Bronchial epithelial cell (primary cell): Measurements from ENCODE around the gene CFAP210. TPM values are rescaled to one million over a fixed set of nuclear protein-coding genes. Genes with fewer than 3 reads are reported as not detected.

Experiments used
- DNase-seq: peaks from one replicate; pipeline ENCODE4 v3.0.0-alpha.2; 2010; ENCODE audit warnings: low read depth
- FAIRE-seq: peaks from 2 replicates; lab custom pipeline; 2011; peaks lifted over from hg19 to GRCh38; lab: Jason Lieb, UNC
- H3K27me3 ChIP-seq: 2 replicates; pipeline ENCODE4 v1.5.1; 2011; ENCODE audit warnings: low read length; ENCODE audit not compliant: control insufficient read depth, insufficient read depth
- H3K36me3 ChIP-seq: 2 replicates; pipeline ENCODE4 v1.5.1; 2011; ENCODE audit warnings: low read length; ENCODE audit not compliant: control insufficient read depth, insufficient read depth
- H3K4me3 ChIP-seq: 2 replicates; pipeline ENCODE4 v1.5.1; 2011; ENCODE audit warnings: mild to moderate bottlenecking, low read depth, low read length, control low read depth
- total RNA-seq: library from RNA; depleted of rRNA; stranded (reverse); fragments of >200 nt; gene quantifications from 2 replicates; pipeline ENCODE4 v1.2.1, GENCODE V29; 2014
- TF ChIP-seq, protein P1 (sequence below): IDR thresholded peaks from 2 replicates; pipeline ENCODE4 v1.5.1; 2011; ENCODE audit warnings: mild to moderate bottlenecking, moderate library complexity, low read length, control low read depth, inconsistent platforms; ENCODE audit not compliant: insufficient read depth, severe bottlenecking

The CFAP210 gene
- total RNA-seq, 1 donor from 2014 or later = not detected

DNA sequence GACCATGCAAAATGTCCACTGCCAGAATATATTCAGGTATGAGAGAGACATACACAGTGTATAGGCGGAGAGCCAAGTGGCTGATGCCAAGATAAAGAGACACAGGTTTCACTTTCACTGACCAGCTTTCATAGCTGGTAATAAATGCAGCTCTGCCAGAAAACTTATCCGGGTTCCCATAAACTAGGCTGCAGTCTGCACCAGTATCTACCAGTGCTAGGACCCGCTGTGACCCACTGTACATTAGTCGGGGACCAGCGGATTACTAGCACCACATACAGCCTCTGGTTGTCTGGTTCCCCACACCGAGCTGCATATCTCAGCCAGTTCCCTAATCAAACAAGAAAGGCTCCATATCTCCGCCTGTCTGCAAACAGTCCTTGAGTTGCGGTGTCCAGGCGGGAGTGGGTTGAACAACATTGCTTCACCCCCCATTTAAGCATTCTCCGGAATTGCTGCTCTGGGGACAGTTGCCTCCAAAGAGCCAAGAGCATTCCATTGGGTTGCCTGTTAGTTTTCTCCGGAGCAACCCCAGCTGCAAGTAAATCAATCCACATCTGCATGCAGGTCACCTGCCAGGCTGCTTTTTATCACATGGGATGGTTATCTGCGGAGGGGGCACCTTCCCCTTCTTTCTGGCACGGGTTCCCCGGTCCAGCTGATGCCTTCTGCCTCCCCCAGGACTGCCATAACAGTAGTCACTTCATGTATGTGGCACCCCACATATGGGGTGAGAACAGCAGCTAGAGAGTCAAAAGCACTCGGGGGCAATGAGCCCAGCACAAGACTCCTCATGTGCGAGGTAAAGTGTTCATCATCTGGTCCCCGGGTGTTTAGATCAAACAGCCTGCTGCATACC is 21.4 kb upstream of the CFAP210 start:
- DNase-seq = no peak
- TF ChIP-seq, protein P1, sequence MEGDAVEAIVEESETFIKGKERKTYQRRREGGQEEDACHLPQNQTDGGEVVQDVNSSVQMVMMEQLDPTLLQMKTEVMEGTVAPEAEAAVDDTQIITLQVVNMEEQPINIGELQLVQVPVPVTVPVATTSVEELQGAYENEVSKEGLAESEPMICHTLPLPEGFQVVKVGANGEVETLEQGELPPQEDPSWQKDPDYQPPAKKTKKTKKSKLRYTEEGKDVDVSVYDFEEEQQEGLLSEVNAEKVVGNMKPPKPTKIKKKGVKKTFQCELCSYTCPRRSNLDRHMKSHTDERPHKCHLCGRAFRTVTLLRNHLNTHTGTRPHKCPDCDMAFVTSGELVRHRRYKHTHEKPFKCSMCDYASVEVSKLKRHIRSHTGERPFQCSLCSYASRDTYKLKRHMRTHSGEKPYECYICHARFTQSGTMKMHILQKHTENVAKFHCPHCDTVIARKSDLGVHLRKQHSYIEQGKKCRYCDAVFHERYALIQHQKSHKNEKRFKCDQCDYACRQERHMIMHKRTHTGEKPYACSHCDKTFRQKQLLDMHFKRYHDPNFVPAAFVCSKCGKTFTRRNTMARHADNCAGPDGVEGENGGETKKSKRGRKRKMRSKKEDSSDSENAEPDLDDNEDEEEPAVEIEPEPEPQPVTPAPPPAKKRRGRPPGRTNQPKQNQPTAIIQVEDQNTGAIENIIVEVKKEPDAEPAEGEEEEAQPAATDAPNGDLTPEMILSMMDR = no peak
- Histone ChIP-seq H3K36me3 (no peaks in the 10 kb centered on the region), H3K27me3 (no peaks in the 10 kb centered on the region), H3K4me3 (peak overlapping the region; percentile 30)
- FAIRE-seq = no peak

DNA sequence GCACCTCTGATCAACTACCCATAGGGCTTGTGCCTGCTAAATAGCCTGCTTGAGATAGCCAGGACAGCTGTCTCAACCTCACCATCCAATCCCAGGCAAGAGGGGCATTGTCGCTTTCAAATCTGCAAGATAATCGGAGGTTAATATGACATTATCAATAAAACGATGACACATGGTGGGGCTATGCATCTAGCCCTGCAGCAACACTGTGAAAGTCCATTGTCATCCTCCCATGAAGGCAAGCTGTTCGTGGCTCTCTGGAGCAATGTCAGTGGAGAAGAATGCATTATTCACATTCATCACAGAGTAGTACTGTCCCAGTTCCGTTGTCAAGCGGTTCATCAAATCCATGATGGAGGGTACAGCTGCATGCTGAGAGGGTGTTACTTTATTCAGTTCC is 20.5 kb upstream of the CFAP210 start:
- Histone ChIP-seq H3K4me3 (no peak overlapping the region), H3K27me3 (no peaks in the 10 kb centered on the region), H3K36me3 (no peaks in the 10 kb centered on the region)
- TF ChIP-seq, protein P1 = no peak
- DNase-seq = no peak
- no peak for FAIRE-seq

DNA sequence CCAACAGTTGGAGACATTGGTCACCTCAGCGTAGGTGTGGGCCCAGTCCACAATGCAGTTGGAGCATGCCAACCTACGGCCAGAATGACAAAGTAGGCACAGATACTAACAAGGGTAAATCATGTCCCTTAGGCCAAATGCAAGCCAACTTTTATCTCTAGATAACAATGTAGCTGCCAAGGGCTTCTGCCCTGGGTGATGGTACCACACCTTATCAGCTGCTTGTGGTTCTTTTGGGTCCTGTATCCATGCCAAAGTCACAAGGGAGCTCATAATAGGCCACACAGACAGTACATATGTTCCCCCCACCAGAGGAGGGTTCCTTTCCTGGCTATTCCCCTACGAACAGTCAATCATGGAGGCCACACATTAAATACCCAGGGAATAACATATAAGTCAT is 19.1 kb upstream of the CFAP210 start:
- no peak overlapping the region for H3K4me3 ChIP-seq
- H3K27me3 ChIP-seq = no peaks in the 10 kb centered on the region
- DNase-seq (no peak), FAIRE-seq (no peak)
- no peaks in the 10 kb centered on the region for H3K36me3 ChIP-seq
- TF ChIP-seq, protein P1 = no peak

DNA sequence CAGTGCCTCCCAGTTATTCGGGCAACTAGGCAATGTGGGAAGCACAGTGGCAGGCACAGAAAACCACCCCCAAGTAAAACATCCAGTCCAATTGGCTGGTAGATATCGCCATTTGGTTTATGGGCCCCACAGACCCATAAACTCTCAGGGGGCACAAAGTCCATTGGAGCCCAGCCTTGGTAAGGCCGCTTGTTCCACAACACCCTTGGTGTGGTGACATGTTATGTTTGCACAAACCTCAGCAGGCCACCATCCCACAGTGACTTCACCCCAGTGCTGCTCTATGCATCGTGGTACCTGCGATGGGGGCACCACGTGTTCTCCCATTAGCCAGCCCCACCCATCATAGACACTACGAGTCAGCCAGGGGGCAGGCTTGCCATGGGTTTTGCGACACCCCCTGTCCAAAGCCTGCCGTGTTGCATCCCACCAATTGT is 18.6 kb upstream of the CFAP210 start:
- DNase-seq (no peak), FAIRE-seq (no peak)
- Histone ChIP-seq H3K4me3 (no peak overlapping the region), H3K27me3 (no peaks in the 10 kb centered on the region), H3K36me3 (no peaks in the 10 kb centered on the region)
- TF ChIP-seq, protein P1 = no peak

DNA sequence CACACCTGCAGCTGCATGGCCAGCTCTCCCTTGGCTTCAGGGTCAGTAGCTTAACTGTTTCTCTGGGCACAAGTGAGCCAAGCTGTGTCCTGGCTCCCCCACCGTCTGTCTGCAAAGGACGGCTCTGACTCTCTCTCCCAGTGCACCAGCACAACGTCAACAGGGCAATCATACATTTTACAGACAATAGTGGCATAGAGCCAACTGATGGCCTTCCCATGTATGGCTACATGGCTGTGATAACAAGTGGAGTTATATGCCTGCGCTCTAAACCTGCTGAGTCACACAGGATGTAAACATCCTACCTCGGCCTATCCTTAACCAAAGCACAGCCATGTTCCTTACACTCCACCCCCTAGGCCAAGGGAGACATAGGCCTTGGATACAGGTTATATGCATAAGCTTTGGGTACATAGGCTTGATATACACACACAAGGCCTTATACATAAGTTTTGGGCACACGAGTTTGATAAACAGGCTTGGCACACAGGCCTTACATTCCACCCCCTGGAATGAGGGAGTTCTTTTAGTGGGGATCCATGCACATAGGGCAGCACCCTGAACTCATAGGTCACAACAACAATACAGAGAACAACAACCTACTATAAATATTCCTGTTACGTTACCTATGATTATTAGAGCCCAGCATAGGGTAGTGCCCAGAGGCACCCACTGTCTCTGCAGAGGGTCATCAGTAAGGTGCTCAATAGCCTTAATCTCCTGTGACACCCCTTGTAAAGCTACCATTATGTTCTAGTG is 17.7 kb upstream of the CFAP210 start:
- TF ChIP-seq, protein P1 = no peak
- DNase-seq (peak; percentile 36), FAIRE-seq (no peak)
- Histone ChIP-seq H3K4me3 (no peak overlapping the region), H3K36me3 (no peaks in the 10 kb centered on the region), H3K27me3 (no peaks in the 10 kb centered on the region)
